SJSA1 (cell line): ENCODE data around the gene CSTA. TPM values are rescaled to one million over a fixed set of nuclear protein-coding genes. Genes with fewer than 3 reads are reported as not detected.

Experiments
- DNase-seq, 2 experiments: peaks; one replicate each; pipeline ENCODE4 v3.0.0-alpha.2; 2015 to 2020; ENCODE audit warnings: low spot score in 2 of 2, low read depth in 1 of 2
- H3K27ac ChIP-seq: fragments of 250-450 bp; sonication (Bioruptor Pico); 2 replicates; pipeline ENCODE4 v1.5.1; 2020; ENCODE audit warnings: mild to moderate bottlenecking, moderate library complexity
- H3K27me3 ChIP-seq: fragments of 250-450 bp; sonication (Bioruptor Pico); replicated peaks from 2 replicates; pipeline ENCODE4 v1.5.1; 2020; ENCODE audit warnings: mild to moderate bottlenecking, moderate library complexity
- H3K36me3 ChIP-seq: fragments of 250-450 bp; sonication (Bioruptor Pico); 2 replicates; pipeline ENCODE4 v1.5.1; 2020; ENCODE audit warnings: mild to moderate bottlenecking
- H3K4me1 ChIP-seq: fragments of 250-450 bp; sonication (Bioruptor Pico); replicated peaks from 2 replicates; pipeline ENCODE4 v1.6.1; 2021; ENCODE audit warnings: mild to moderate bottlenecking
- H3K4me3 ChIP-seq: fragments of 250-450 bp; sonication (Bioruptor Pico); 2 replicates; pipeline ENCODE4 v1.5.1; 2020; ENCODE audit warnings: mild to moderate bottlenecking
- H3K9me3 ChIP-seq: fragments of 250-450 bp; sonication (Bioruptor Pico); replicated peaks from 2 replicates; pipeline ENCODE4 v1.5.1; 2020; ENCODE audit warnings: mild to moderate bottlenecking
- total RNA-seq: library from RNA; depleted of rRNA; stranded (reverse); fragments of >200 nt; shearing (Covaris generic); gene quantifications from 2 replicates; pipeline ENCODE4 v1.2.3, GENCODE V29; 2014

The CSTA gene
- total RNA-seq, 1 experiment from 2014 or later, result not detected

DNA sequence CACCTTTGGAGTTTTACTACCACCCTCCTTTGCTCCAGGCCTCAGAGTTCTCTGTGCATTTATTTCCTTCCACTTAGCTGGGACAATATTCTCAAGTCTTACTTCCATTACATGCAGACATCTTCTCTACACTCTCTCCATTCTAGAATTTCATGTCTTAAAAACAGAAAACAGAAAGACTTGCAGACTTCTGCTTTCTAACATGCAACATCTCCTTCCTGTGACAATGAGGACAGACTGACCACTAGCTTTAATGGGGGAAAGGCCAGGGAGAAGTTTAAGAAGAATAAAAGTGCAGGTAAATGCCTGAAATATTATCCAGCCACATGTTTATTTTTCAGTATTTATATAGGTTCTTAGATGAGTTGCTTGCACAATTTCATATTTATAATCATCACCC, 17.1 kb upstream of the CSTA start:
- Histone ChIP-seq H3K27me3 (peaks cover 5% of the 10 kb centered on the region), H3K4me3 (no peak overlapping the region), H3K27ac (no peak overlapping the region), H3K9me3 (no peaks in the 10 kb centered on the region), H3K4me1 (no peaks in the 10 kb centered on the region), H3K36me3 (no peaks in the 10 kb centered on the region)
- DNase-seq, result no peak

DNA sequence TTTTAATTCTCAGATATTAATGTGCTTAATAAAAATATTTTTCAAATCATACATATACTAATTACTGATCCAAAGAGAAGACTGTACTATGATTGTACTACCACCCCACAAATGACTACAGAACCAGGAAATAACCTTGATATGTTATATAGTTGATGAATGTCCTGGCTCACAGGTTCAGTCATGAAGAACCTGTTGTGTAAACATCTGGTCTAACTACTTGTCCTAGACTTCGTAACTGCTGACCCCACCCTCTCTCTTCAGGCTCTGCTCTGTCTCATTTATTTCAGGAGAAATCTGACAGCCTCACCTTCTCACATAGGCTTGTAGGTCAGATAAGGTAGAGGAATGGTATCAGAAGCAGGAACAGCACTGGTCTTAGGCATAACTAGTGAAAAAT, 14.7 kb upstream of the CSTA start:
- H3K9me3 ChIP-seq, result no peaks in the 10 kb centered on the region
- H3K27me3 ChIP-seq, result peaks cover 5% of the 10 kb centered on the region
- DNase-seq, result no peak
- H3K36me3 ChIP-seq, result no peaks in the 10 kb centered on the region
- H3K27ac ChIP-seq, result no peak overlapping the region
- H3K4me1 ChIP-seq, result no peaks in the 10 kb centered on the region
- H3K4me3 ChIP-seq, result no peak overlapping the region

DNA sequence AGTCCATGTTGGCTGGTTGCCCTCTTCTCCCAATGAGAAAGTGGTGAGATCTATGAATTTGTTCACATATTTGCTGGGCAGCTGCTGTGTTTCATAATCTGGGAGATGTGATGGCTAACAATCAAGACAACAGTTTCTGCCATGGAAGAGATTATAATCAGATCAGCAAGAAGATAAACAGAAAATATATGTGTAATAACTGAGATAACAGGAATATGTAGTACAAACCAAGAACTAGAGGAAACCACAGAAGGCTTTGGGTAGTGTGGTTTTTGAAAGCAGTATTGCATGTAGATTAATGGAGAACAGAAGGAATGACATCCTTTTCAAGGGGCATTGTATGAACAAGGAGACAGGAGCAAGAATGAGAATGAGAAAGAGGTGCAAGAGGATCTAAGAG, 12.2 kb upstream of the CSTA start:
- no peaks in the 10 kb centered on the region for H3K4me1 ChIP-seq
- H3K4me3 ChIP-seq, result no peak overlapping the region
- H3K27me3 ChIP-seq, result peaks cover 5% of the 10 kb centered on the region
- DNase-seq, result no peak
- H3K27ac ChIP-seq, result no peak overlapping the region
- H3K36me3 ChIP-seq, result no peaks in the 10 kb centered on the region
- no peaks in the 10 kb centered on the region for H3K9me3 ChIP-seq

DNA sequence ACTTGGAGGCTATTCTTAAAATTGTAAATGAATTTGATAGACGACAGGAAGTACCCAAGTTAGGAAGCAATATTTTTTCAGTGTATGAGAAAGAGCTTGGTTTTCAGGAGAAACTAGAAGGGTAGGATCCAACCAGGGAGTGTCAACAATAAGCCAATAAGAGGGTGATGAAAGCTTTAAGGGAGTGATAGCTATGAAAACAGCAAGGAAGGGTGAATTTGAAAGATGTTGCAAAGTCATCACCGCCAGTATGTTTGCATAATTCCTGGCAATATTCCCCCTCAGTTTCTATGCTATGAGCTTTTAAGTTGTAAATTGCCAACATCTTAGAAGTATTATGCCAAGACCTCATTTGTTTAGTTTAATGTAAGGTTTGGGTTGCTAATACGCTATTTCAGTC, 11.8 kb upstream of the CSTA start:
- H3K4me1 ChIP-seq, result no peaks in the 10 kb centered on the region
- no peak overlapping the region for H3K4me3 ChIP-seq
- peaks cover 5% of the 10 kb centered on the region for H3K27me3 ChIP-seq
- H3K36me3 ChIP-seq, result no peaks in the 10 kb centered on the region
- DNase-seq, result no peak
- no peak overlapping the region for H3K27ac ChIP-seq
- no peaks in the 10 kb centered on the region for H3K9me3 ChIP-seq

DNA sequence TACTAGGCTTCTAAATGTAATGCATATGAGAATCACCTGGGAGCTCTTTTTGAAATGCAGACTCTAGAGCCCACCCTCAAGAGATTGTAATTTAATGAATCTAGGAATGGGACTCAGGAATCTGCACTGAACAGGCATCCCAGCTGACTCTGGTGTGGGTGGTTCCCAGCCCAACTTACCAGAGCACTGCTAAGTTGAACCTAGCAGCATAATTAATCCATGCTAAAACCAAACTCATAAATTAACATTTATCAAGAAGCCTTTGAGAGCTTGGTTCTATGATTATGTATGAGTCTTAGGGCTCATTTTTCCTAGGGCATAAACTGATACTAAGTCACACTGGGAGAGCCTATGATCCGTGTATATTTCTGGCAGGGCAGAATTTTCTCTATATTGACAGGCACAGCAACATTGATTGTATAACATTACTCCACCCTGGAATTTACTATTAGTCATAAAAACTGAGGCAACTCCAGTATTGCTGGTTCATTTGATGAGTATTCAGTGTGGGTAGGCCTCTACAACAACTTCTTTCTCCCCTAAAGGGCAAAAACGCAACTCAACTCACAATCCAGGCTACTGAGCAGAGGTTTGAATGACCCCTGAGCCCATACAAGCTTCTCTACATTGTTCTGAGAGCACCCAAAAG, 10.7 kb upstream of the CSTA start:
- Histone ChIP-seq H3K27ac (no peak overlapping the region), H3K9me3 (no peaks in the 10 kb centered on the region), H3K4me1 (no peaks in the 10 kb centered on the region), H3K4me3 (no peak overlapping the region), H3K27me3 (peaks cover 5% of the 10 kb centered on the region), H3K36me3 (no peaks in the 10 kb centered on the region)
- no peak for DNase-seq

DNA sequence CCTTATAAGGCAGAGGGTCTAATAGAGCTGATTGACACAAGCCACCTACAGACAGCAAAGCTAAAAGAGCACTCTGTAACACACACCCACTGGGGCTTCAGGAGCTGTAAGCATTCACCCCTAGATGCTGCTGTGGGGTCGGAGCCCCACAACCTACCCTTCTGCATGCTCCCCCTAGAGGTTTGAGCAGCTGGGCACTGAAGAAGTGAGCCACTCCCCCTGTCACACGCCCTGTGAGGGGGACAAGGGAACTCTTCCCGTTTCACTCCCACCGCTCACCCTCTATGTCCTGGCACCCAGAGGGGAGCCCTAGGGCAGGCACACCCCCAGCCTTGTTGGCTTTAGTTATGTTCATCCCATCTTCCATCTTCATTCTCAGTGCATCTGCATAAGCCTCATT, 9.4 kb upstream of the CSTA start:
- Histone ChIP-seq H3K9me3 (no peaks in the 10 kb centered on the region), H3K27ac (no peak overlapping the region), H3K27me3 (no peaks in the 10 kb centered on the region; the same call in none of the 2 replicates), H3K4me3 (no peak overlapping the region), H3K36me3 (no peaks in the 10 kb centered on the region), H3K4me1 (no peaks in the 10 kb centered on the region)
- DNase-seq, result no peak

DNA sequence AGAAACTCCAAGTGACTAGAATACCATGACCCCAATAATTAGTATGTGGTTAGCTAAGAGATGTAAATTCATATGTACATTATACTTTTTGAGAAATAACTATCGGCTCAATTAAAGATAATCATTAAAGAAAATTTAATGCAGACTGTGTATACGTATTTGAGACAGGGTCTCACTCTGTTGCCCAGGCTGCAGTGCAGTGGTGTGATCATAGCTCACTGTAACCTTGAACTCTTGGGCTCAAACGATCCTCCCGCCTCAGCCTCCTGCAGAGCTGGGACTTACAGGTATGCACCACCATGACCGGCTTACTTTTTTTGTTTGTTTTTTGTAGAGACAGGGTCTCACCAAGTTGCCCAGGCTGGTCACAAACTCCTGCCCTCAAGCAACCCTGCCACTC, 8.7 kb upstream of the CSTA start:
- Histone ChIP-seq H3K9me3 (no peaks in the 10 kb centered on the region), H3K27ac (no peak overlapping the region), H3K4me3 (no peak overlapping the region), H3K36me3 (no peaks in the 10 kb centered on the region), H3K27me3 (no peaks in the 10 kb centered on the region; the same call in none of the 2 replicates), H3K4me1 (no peaks in the 10 kb centered on the region)
- no peak for DNase-seq

DNA sequence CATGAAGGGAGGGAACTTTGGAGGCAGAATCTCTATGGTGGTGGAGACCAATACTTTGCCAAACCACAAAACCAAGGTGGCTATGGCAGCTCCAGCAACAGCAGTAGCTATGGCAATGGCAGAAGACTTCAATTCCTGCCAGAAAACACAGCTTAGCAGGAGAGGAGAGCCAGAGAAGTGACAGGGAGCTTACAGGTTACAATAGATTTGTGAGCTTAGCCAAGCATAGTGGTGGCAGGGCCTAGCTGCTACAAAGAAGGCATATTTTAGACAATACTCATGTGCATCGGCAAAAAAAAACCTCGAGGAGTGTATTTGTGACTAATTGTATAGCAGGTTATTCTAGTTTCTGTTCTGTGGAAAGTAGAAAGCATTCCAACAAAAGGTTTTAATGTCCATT, 6.4 kb upstream of the CSTA start:
- Histone ChIP-seq H3K36me3 (no peaks in the 10 kb centered on the region), H3K9me3 (no peaks in the 10 kb centered on the region), H3K4me1 (no peaks in the 10 kb centered on the region), H3K27ac (no peak overlapping the region), H3K27me3 (no peaks in the 10 kb centered on the region; the same call in 1 of the 2 replicates), H3K4me3 (no peak overlapping the region)
- no peak for DNase-seq

DNA sequence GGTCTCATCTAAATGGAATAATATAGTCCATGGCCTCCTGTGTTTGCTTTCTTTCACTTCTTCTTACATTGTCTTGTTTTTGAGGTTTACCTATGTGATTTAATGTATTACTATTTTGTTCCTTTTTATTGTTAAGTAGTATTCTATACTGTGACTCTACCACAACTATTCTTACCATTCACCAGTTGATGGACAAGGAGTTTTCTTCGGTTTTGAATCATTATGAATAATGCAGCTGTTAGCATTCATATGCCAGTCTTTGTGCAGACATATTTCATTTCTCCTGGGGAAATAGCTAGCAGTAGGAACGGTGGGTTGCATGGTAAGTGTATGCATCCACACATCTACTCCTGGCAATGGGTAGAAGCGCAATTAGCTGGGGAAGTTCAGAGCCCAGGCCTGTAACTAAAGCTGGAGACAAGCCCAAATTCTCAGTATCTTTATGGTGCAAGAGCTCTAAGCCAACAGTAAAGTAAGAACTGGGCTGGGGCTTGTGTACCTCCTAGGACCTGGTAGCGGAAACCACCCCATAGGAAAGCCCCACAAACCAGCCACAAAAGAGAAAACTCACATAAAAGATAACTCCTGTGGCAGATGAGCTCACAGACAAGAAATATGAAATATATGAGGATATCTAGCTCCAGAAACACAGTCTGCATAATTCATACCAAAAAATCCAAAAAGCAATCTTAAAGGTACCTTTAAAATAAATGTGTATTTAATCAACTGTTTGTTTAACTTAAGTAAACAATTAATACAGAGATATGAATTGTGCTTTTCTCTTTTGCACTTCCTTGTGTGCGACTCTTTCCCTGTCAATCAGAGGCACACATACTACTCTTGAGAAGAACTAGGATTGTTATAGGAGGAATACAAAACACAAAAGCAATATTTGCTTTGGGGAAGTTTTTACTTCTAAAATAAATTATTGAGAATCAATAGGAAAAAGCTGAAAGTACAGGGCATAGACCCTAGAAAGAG, 2.7 kb upstream of the CSTA start:
- no peak overlapping the region for H3K4me3 ChIP-seq
- H3K36me3 ChIP-seq, result no peaks in the 10 kb centered on the region
- no peak overlapping the region for H3K27ac ChIP-seq
- no peaks in the 10 kb centered on the region; the same call in 1 of the 2 replicates for H3K27me3 ChIP-seq
- no peak for DNase-seq
- no peaks in the 10 kb centered on the region for H3K9me3 ChIP-seq
- H3K4me1 ChIP-seq, result no peaks in the 10 kb centered on the region

DNA sequence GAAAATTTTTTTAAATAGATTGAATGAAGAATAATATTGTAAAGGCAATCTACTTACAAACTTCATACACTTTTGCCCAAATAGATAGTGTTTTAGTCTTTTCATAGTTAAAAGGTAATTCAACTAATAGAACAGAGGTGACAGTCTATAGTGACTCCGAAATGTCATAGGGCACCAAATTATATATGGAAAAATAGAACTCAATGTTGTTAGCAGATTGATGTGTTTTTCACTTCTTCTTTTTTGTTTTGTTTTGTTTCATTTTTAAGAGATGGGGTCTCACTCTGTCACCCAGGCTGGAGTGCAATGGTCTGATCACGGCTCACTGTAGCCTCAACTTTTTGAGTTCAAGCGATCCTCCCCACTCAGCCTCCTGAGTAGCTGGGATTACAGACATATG, 721 bp downstream of the CSTA start:
- H3K27ac ChIP-seq, result no peak overlapping the region
- peaks cover 4% of the 10 kb centered on the region for H3K27me3 ChIP-seq
- H3K9me3 ChIP-seq, result no peaks in the 10 kb centered on the region
- H3K4me3 ChIP-seq, result no peak overlapping the region
- DNase-seq, result no peak
- H3K4me1 ChIP-seq, result no peaks in the 10 kb centered on the region
- H3K36me3 ChIP-seq, result no peaks in the 10 kb centered on the region

DNA sequence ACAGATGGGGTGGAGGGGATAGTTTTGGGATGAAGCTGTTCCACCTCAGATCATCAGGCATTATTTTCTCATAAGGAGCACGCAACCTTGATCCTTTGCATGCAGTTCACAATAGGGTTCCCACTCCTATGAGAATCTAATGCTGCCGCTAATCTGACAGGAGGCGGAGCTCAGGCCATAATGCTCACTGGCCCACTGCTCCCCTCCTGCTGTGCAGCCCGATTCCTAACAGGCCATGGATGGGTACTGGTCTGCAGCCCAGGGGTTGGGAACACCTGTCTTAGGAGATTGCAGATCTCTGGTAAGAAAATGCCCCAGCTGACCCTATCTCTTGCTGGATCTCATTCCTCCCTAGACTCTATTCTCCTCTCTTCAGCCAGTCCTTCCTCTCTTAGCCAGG, 6.8 kb downstream of the CSTA start:
- Histone ChIP-seq H3K27me3 (peaks cover 7% of the 10 kb centered on the region; the same call in 1 of the 2 replicates), H3K4me3 (no peak overlapping the region), H3K4me1 (no peaks in the 10 kb centered on the region), H3K9me3 (no peaks in the 10 kb centered on the region), H3K36me3 (no peaks in the 10 kb centered on the region), H3K27ac (no peak overlapping the region)
- no peak for DNase-seq

DNA sequence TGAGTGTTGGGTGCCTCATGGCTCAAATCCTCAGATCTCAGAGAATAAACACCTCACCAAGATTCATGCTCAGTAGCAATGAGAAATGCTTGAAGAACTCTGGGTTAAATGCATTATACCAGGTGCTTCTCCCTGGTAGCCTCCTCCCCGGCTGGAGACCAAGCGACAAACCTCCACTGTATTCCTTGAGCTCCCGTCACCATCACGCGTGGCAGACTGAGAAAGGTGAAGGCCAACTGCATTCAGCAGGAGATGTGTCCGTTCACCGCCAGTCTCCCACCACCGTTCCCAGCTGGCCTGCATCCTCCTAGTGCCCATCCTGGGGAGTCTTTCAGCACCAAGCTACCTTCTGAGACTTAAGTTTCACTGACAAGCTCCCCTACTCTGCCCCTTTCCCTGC, 7.5 kb downstream of the CSTA start:
- Histone ChIP-seq H3K27ac (no peak overlapping the region), H3K9me3 (no peaks in the 10 kb centered on the region), H3K4me1 (no peaks in the 10 kb centered on the region), H3K36me3 (no peaks in the 10 kb centered on the region), H3K27me3 (peaks cover 10% of the 10 kb centered on the region; the same call in 1 of the 2 replicates), H3K4me3 (no peak overlapping the region)
- DNase-seq, result no peak

DNA sequence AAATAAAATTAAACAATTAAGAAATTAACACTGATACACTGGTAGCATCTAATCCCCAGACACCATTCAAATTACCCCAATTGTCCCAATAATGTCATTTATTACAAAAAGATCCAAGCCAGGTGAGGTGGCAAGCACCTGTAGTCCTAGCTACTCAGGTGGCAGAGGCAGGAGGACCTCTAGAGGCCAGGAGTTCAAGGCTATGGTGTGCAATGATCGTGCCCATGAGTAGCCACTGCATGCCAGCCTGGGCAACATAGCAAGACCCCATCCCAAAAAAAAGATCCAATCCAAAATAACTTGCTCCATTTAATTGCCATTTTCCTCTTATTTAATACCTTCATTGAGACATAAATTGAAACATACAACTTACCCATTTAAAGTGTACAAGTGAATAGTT, 17.8 kb downstream of the CSTA start:
- Histone ChIP-seq H3K27me3 (no peaks in the 10 kb centered on the region), H3K4me3 (no peak overlapping the region), H3K36me3 (no peaks in the 10 kb centered on the region), H3K27ac (no peak overlapping the region), H3K9me3 (no peaks in the 10 kb centered on the region), H3K4me1 (no peaks in the 10 kb centered on the region)
- no peak for DNase-seq

DNA sequence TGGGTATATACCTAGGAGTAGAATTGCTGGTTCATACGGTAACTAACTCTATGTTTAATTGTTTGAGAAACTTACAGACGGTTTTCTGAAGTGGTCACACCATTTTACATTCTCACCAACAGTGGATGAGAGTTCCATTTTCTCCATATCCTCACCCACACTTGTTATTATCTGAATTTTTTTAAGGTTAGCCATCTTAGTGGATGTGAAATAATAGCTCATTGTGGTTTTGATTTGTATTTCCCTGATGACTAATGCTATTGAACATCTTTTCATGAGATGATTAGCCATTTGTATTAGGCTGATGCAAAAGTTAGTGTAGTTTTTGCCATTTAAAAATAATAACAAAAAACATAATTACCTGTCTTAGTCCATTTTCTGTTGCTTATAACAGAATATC, 18.6 kb downstream of the CSTA start:
- Histone ChIP-seq H3K27ac (no peak overlapping the region), H3K4me1 (no peaks in the 10 kb centered on the region), H3K9me3 (no peaks in the 10 kb centered on the region), H3K36me3 (no peaks in the 10 kb centered on the region), H3K27me3 (no peaks in the 10 kb centered on the region), H3K4me3 (no peak overlapping the region)
- no peak for DNase-seq
